GM12878 (cell line): ENCODE results near the gene CMTM3. TPM values are rescaled to one million over a fixed set of nuclear protein-coding genes. Genes with fewer than 3 reads are reported as not detected.

ENCODE experiments used
- ATAC-seq: fragments of 200-7000 bp; cut with Tn5 transposase; 3 replicates; pipeline ENCODE4 v1.9.1; 2020; ENCODE audit warnings: mild to moderate bottlenecking, moderate library complexity
- BruUV-seq: library from RNA; stranded (reverse); fragments of 400-500 nt; replicated peaks from 2 replicates; lab custom pipeline; 2021; lab: Mats Ljungman, UMichigan
- CTCF ChIA-PET: fragments of 300-600 bp; sonication (Branson Sonifier 250); formaldehyde crosslinking; extraction: SDS; loops from one replicate; lab custom pipeline; 2021; ENCODE audit warnings: inconsistent platforms; lab: Yijun Ruan, JAX
- POLR2A ChIA-PET: fragments of 350-600 bp; formaldehyde crosslinking; extraction: SDS; loops from one replicate; lab custom pipeline; 2021; ENCODE audit warnings: inconsistent platforms; lab: Charles Lee
- RAD21 ChIA-PET: fragments of 300-600 bp; sonication (Branson Sonifier 250); formaldehyde crosslinking; loops from one replicate; lab custom pipeline; 2023; ENCODE audit warnings: antibody characterized with exemption; ENCODE audit not compliant: unreplicated experiment; lab: Charles Lee
- SMC1A ChIA-PET: fragments of 300-600 bp; sonication (Branson Sonifier 250); formaldehyde crosslinking; loops from one replicate; lab custom pipeline; 2023; ENCODE audit not compliant: unreplicated experiment, uncharacterized antibody; lab: Charles Lee
- DNase-seq: peaks from one replicate; pipeline ENCODE4 v3.0.0-alpha.2; 2011; ENCODE audit warnings: low read depth, low spot score
- FAIRE-seq: peaks from 3 replicates; lab custom pipeline; 2011; peaks lifted over from hg19 to GRCh38; lab: Jason Lieb, UNC
- H2AFZ ChIP-seq: 2 replicates; pipeline ENCODE4 v1.6.0; 2011; ENCODE audit warnings: low read depth, low read length, control low read depth; ENCODE audit not compliant: control insufficient read depth
- H3K27ac ChIP-seq: 2 replicates; pipeline ENCODE4 v1.5.1; 2011; ENCODE audit warnings: control low read depth; ENCODE audit not compliant: control insufficient read depth, insufficient read depth
- H3K27me3 ChIP-seq, 2 experiments: replicated peaks in 1 of 2; 2 replicates each; pipeline versions ENCODE4 v1.6.0 to v1.6.1; 2011; ENCODE audit warnings: low read length in 1 of 2; ENCODE audit not compliant: control insufficient read depth in 2 of 2, insufficient read depth in 2 of 2
- H3K36me3 ChIP-seq, 2 experiments: 2 replicates each; pipeline ENCODE4 v1.5.1; 2011; ENCODE audit warnings: low read length in 1 of 2; ENCODE audit not compliant: control insufficient read depth in 2 of 2, insufficient read depth in 2 of 2
- H3K4me1 ChIP-seq: 2 replicates; pipeline ENCODE4 v1.6.1; 2011; ENCODE audit warnings: mild to moderate bottlenecking, low read length, moderate library complexity, mixed read lengths; ENCODE audit not compliant: control insufficient read depth, insufficient read depth
- H3K4me2 ChIP-seq: 2 replicates; pipeline ENCODE4 v1.6.0; 2011; ENCODE audit warnings: control low read depth; ENCODE audit not compliant: control insufficient read depth, insufficient read depth
- H3K4me3 ChIP-seq: fragments of 200-600 bp; sonication (generic); 2 replicates; pipeline ENCODE4 v1.5.1; 2016
- H3K79me2 ChIP-seq: 2 replicates; pipeline ENCODE4 v1.6.0; 2011; ENCODE audit warnings: low read length; ENCODE audit not compliant: control insufficient read depth, insufficient read depth
- H3K9ac ChIP-seq: 2 replicates; pipeline ENCODE4 v1.8.0; 2011; ENCODE audit warnings: low read length, control low read depth, mixed read lengths; ENCODE audit not compliant: control insufficient read depth, insufficient read depth
- H3K9me3 ChIP-seq: replicated peaks from 3 replicates; pipeline ENCODE4 v1.5.1; 2011; ENCODE audit warnings: mild to moderate bottlenecking, low read length; ENCODE audit not compliant: control insufficient read depth, insufficient read depth
- H4K20me1 ChIP-seq: 2 replicates; pipeline ENCODE4 v1.6.0; 2011; ENCODE audit not compliant: control insufficient read depth, insufficient read depth
- CEBPB ChIP-seq, 2 experiments: fragments of 150-350 bp in 1 of 2; IDR thresholded peaks; 2 replicates each; pipeline ENCODE4 v1.6.1; 2012 to 2014; ENCODE audit warnings: low read depth in 2 of 2, low read length in 2 of 2, borderline replicate concordance in 1 of 2, inconsistent platforms in 1 of 2
- EZH2 ChIP-seq: IDR thresholded peaks from 2 replicates; pipeline ENCODE4 v1.6.1; 2012; ENCODE audit warnings: low read depth, mild to moderate bottlenecking, control low read depth, inconsistent platforms, low read length, borderline replicate concordance; ENCODE audit not compliant: control insufficient read depth
- FOXM1 ChIP-seq: IDR thresholded peaks from 2 replicates; pipeline ENCODE4 v1.6.1; 2012; ENCODE audit warnings: low read depth, mild to moderate bottlenecking, inconsistent platforms, low read length, moderate library complexity
- POLR2AphosphoS2 ChIP-seq: IDR thresholded peaks from 2 replicates; pipeline ENCODE4 v1.6.1; 2011; ENCODE audit warnings: low read depth, mild to moderate bottlenecking, low read length, improper control_type of control experiment, moderate library complexity
- POU2F2 ChIP-seq: IDR thresholded peaks from 3 replicates; pipeline ENCODE4 v1.6.1; 2011; ENCODE audit warnings: low read depth, mild to moderate bottlenecking, low read length, borderline replicate concordance
- SPI1 ChIP-seq: IDR thresholded peaks from 2 replicates; pipeline ENCODE4 v1.6.1; 2011; ENCODE audit warnings: low read depth, mild to moderate bottlenecking, low read length, moderate library complexity, borderline replicate concordance; ENCODE audit not compliant: insufficient read depth
- WGBS: methylation state at CpG from one replicate; pipeline ENCODE4 v1.1.6; 2016; ENCODE audit warnings: low lambda C conversion rate; ENCODE audit not compliant: insufficient replicate concordance, insufficient coverage; ENCODE audit errors: missing lambda C conversion rate; 5-methylcytosine and 5-hydroxymethylcytosine counted together
- in situ Hi-C: fragments of 300-500 bp; cut with MboI; formaldehyde crosslinking; loops from 9 replicates; pipeline ENCODE4 v1.14.3; 2018; ENCODE audit warnings: mixed read lengths
- intact Hi-C: fragments of 100-400 bp; cut with micrococcal nuclease; formaldehyde crosslinking; loops from one replicate; pipeline ENCODE4 v1.14.2; 2022; ENCODE audit not compliant: unreplicated experiment
- polyA plus RNA-seq, 11 experiments: library from polyadenylated mRNA; depleted of rRNA in 4 of 11; unstranded in 6 of 11; stranded (reverse) in 5 of 11; fragments of >200 nt; fragmentation: Nextera tagmentation in 4 of 11; fragmentation: Illumina TruSeq in 1 of 11; extraction: Ambion mirVana in 4 of 11; extraction: Trizol in 1 of 11; gene quantifications; 1 replicate in 1 of 11; 2 replicates in 10 of 11; pipeline versions ENCODE4 v1.2.1 to v1.2.3, GENCODE V29; 2011 to 2016; ENCODE audit warnings: inconsistent platforms in 2 of 11, missing spikeins in 2 of 11, low read depth in 1 of 11
- total RNA-seq, 4 experiments: library from RNA; depleted of rRNA in 3 of 4; stranded (reverse); fragments of >200 nt in 3 of 4; fragmentation: Illumina TruSeq in 1 of 4; extraction: Trizol in 1 of 4; gene quantifications; 2 replicates each; pipeline versions ENCODE4 v1.2.1 to v1.2.3, GENCODE V29; 2013 to 2021
- TF ChIP-seq, protein P1 (sequence below): IDR thresholded peaks from 2 replicates; pipeline ENCODE4 v1.6.1; 2011; ENCODE audit warnings: borderline replicate concordance, low read depth, mild to moderate bottlenecking, moderate library complexity, low read length; ENCODE audit not compliant: insufficient read depth, poor library complexity, severe bottlenecking

The CMTM3 gene
- total and polyA plus RNA-seq, 10 of the 15 experiments (the other 5 are each of a cell fraction or from before 2014, with no cell fraction given): 5.4 to 47.4 (median 28.6) TPM

DNA sequence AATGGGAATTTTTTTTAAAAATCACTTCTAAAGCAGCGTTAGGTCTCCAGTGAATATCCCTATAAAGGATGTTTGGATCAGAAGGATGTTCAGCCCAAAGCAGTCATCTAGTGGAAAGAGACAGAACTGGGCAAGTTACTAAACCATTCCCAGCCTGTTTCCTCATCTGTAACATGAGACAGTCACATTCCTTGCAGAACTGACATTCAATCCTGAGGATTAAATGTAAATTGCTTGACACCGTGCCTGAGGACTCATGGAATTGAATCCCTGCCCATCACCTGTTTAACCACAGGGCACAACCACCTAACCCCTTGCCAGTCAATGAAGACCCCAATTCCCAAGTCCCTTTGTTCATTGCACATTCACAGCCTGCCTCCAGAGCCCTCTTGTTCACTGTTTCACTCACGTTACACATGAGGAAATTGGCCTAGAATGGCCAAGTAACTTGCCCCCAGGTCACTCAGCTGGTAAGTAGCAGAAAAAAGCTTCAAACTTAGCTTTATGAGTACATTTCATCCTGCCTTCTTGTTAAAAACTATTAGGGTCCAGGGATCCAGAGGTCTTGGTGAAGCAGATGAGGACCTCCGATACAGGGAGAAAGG is 23.8 kb upstream of the CMTM3 start:
- H4K20me1 ChIP-seq: no peaks in the 10 kb centered on the region
- no peak overlapping the region for H3K4me2 ChIP-seq
- no peak overlapping the region for H3K9ac ChIP-seq

More for the DNA sequence above, 23.8 kb upstream of the CMTM3 start:
- no peaks in the 10 kb centered on the region for H3K79me2 ChIP-seq
- H2AFZ ChIP-seq: no peak overlapping the region
- no peak overlapping the region for H3K4me3 ChIP-seq
- ChIA-PET CTCF (interaction anchor here (0.6 to 4.7 kb wide), 4 partner anchors 9 to 73 kb away, joined by 3 to 31 read pairs (median 4); no protein-coding TSS in a partner anchor), SMC1A (no interaction called here), RAD21 (interaction anchor here (1.3 kb wide), 1 partner anchor 28 kb away, joined by 3 read pairs; the partner anchor contains the start of gene CKLF), POLR2A (no interaction called here)
- ATAC-seq (no peak), DNase-seq (no peak), FAIRE-seq (no peak)
- TF ChIP-seq CEBPB (IDR thresholded peaks at IDR 0.05; ENCODE audit: borderline replicate concordance in 1 of 2, low read depth in 2 of 2, low read length in 2 of 2) (no peak), POU2F2 (no peak), POLR2AphosphoS2 (no peak), SPI1 (no peak), FOXM1 (no peak), EZH2 (no peak)
- TF ChIP-seq, protein P1, sequence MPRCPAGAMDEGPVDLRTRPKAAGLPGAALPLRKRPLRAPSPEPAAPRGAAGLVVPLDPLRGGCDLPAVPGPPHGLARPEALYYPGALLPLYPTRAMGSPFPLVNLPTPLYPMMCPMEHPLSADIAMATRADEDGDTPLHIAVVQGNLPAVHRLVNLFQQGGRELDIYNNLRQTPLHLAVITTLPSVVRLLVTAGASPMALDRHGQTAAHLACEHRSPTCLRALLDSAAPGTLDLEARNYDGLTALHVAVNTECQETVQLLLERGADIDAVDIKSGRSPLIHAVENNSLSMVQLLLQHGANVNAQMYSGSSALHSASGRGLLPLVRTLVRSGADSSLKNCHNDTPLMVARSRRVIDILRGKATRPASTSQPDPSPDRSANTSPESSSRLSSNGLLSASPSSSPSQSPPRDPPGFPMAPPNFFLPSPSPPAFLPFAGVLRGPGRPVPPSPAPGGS: no peak
- H3K36me3 ChIP-seq: no peaks in the 10 kb centered on the region
- H3K4me1 ChIP-seq: peaks cover 3% of the 10 kb centered on the region; the same call in 1 of the 2 replicates
- no peak overlapping the region for H3K27ac ChIP-seq
- in situ Hi-C loops: no loop called here
- 52% methylated on average over 4 of the region's 4 CpGs for WGBS
- no peaks in the 10 kb centered on the region for H3K9me3 ChIP-seq
- BruUV-seq: no TSS peak
- intact Hi-C loops: no loop called here
- H3K27me3 ChIP-seq: peaks cover 7 to 10% of the 10 kb centered on the region in 2 experiments; a peak in 3 of 4 replicates
